Stimulated activated CD4-positive, alpha-beta T cell treated with anti-CD3 and anti-CD28 coated beads, TNF-alpha, amount 100 ng/mL, for 48 hours (primary cell): ENCODE data around the gene NKD2.

Source experiments
- DNase-seq, 3 donors: peaks; one replicate each; pipeline ENCODE4 v3.0.0-alpha.2; 2020; ENCODE audit warnings: low read depth in 3 of 3

Gene NKD2

GRCh38 chr5:1041225-1042143 is 32.9 kb downstream of the NKD2 start:
- peak in 1 of 3 donors; percentile 3 for DNase-seq

DNA sequence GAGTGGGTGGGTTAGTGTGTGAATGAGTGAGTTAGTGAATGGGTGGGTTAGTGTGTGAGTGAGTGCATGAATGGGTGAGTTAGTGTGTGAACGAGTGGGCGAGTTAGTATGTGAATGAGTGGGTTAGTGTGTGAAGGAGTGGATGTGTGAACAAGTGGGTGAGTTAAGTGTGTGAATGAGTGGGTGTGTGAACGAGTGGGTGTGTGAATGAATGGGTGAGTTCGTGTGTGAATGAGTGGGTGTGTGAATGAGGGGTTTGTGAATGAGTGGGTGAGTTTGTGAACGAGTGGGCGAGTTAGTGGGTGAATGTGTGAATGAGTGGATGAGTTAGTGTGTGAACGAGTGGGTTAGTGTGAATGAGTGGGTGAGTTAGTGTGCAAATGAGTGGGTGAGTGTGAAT is 34.0 kb downstream of the NKD2 start:
- DNase-seq, result no peak

- DNase-seq, result no peak
These were observed 34.7 kb downstream of the NKD2 start for GRCh38 chr5:1043327-1043726.

- DNase-seq, result no peak
These were observed 35.5 kb downstream of the NKD2 start for GRCh38 chr5:1044117-1044516.

DNA sequence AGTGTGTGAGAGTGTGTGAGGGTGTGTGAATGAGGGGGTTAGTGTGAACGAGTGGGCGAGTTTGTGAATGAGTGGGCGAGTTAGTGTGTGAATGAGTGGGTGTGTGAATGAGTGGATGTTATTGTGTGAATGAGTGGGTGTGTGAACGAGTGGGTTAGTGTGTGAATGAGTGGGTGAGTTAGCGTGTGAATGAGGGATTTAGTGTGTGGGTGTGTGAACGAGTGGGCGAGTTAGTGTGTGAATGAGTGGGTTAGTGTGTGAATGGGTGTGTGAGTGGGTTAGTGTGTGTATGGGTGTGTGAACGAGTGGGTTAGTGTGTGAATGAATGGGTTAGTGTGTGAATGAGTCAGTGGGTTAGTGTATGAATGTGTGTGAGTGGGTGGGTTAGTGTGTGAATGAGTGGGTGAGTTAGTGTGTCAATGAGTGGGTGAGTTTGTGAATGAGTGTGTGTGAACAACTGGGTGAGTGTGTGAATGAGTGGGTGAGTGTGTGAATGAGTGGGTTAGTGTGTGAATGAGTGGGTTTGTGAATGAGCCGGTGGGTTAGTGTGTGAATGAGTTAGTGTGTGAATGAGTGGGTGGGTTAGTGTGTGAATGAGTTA is 37.5 kb downstream of the NKD2 start:
- no peak for DNase-seq

- DNase-seq, result no peak
These were observed 38.8 kb downstream of the NKD2 start for GRCh38 chr5:1047332-1047965.

DNA sequence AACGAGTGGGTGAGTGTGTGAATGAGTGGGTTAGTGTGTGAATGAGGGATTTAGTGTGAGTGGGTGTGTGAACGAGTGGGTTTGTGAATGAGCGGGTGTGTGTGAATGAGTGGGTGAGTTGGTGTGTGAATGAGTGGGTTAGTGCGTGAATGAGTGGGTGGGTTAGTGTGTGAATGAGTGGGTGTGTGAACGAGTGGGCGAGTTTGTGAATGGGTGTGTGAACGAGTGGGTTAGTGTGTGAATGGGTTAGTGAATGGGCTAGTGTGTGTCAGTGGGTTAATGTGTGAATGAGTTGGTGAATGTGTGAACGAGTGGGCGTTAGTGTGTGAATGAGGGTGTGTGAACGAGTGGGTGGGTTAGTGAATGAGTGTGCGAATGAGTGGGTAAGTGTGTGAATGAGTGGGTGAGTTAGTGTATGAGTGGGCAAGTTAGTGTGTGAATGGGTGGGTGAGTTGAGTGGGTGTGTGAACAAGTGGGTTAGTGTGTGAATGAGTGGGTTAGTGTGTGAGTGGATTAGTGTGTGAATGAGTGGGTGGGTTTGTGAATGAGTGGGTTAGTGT is 39.6 kb downstream of the NKD2 start:
- no peak for DNase-seq

DNA sequence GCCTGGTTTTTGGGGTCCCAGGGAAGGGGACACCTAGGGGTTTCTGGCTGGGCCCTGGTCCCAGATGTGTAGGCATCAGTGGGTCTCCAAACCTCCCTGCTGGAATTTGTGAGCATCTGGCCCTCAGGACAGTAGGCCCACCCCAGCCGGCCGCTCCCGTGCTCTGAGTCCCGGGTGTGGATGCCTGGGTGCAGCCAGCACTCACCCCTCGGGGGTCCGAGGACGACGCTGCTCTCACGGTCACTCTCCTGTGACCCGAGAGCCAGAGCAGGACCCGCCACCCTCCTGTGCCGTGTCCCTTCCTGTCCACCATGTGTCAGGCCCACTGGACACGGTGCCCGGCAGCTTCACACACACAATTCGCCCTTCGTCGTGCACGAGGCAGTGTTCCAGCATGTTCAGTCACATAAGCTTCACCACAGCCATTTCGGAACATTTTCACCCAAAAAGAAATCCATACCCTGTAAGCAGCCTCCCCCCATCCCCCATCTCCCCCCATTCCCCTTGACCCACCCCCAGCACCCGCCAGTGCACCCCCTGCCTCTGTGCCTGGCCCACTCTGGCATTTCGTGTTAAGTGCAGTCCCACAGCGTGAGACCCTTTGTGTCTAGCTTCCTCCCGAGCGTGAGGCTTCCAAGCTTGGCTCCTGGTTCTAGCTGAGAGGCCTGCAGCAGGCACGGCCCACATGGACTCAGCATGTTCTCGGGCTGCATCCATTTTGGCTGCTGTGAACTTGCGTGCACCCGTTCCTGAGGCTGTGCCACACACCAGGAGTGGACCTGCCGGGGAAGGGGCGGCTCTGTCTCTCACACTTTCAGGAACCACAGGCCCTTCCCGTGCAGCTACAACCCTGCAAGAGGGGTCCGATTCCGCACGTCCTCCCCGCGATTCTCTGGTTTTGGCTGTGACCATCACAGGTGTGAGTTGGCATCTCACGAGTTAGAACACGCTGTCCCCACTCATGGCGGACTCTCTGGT is 40.5 kb downstream of the NKD2 start:
- no peak for DNase-seq

DNA sequence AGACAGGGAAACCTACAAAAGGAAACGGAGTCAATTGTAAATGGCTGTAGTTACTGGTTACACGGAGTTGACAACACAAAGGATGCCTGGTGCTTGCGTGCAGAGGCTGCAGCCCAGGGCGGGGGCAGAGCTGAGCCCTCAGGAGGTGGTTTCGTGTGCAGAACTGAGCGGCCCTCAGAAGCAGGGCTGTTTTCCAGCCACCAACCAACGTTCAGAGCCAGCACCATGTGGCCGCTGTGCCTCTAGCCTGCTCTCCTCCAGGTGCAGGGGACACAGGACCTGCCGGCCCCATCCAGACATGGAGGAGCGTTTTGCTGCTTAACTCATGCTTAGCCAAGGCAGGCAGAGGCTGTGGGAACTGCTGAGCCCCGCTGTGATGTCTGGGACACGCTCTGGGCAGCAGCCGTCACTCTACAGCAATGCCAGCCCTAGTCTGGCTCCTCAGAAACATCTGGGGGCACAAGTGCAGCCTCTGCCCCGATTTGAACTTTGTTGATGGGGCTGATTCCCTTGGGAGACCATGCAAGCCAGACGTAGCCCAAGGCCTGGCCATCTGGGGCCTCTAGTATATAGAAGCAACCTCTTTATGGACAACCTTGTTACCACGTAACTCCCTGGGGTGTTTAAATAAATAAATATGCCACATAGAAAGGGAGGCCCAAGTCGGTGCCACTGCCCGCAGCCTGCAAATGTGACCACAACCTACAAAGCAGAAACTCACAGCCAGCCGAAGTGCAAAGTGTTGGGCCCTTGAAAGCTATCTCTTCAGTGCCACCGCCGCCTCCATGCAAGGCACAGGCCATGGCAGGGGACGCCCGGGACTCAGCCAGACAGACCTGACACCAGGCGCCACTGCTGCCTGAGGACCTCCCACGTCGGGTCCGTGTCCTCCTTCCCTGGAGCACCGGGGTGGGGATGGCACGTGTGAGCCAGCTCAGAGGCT is 42.1 kb downstream of the NKD2 start:
- no peak for DNase-seq

DNA sequence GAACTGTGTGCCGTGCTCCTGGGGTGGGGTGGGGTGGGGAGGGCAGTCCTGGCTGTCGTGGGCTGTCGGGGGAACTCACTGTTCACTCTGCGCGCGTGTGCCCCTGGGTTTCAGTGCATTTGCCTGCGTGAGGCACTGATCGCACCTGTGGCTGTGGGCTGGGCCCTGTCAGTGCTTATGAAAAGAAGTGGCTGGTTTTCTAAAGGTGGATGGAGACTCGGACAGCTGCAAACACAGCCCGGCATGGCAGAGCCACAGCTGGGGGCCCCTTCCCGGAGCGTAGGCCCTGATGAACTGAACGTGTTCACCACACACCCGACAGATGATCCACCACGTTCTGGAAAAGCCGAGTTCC is 42.7 kb downstream of the NKD2 start:
- DNase-seq, result no peak

DNA sequence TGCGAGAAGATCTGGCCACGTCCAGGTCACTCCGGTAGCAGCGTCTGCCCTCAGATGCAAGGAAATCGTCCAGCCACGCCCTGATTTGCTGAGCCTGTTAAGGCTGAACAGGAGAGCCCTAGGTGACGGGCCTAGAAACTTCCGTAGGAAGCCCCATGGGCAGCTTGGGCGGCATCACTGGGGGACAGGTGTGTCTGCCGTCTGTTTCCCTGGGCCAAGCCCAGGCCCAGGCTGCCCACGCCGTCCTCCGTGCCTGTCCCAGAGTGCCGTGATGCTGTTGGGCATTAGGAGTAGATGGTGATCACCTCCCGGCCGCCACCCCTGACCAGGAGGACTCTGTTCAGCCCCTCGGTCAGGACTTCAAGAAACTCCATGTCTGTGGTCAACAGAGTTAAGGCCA is 43.5 kb downstream of the NKD2 start:
- no peak for DNase-seq

DNA sequence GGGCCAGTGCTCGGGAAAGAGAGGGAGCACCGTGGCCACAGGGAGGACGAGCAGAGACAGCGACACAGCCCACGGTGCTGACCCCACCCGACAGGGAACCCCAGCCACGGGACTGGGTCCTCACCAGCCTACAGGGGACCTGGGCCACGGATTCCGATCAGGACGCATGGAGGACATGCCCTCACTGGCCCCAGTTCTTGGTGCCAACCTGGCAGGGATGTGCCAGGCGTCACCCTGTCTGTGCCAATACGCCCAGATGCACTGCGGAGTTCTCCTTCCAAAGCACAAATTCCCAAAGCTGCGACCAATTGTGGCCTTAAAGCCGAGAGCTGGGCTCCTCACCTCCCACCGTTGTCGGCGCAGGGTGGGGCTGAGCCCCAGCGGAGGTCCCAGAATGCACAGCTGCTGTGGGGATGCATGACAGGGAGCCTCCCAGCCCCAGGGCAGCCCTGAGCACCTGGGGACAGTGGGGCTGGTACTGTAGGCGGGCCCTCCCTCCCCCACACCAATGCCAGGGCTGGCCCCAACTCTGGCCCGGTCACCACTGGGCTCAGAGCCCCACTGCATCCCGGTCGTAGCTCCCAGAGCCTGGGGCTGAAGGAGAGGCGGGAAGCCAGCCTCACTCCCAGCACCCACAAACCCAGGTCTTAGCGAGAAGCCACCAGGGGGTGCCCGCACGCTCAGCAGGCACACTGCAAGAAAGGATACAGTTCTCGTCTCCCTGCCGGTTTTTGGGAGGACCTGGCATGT is 44.2 kb downstream of the NKD2 start:
- DNase-seq, result no peak

DNA sequence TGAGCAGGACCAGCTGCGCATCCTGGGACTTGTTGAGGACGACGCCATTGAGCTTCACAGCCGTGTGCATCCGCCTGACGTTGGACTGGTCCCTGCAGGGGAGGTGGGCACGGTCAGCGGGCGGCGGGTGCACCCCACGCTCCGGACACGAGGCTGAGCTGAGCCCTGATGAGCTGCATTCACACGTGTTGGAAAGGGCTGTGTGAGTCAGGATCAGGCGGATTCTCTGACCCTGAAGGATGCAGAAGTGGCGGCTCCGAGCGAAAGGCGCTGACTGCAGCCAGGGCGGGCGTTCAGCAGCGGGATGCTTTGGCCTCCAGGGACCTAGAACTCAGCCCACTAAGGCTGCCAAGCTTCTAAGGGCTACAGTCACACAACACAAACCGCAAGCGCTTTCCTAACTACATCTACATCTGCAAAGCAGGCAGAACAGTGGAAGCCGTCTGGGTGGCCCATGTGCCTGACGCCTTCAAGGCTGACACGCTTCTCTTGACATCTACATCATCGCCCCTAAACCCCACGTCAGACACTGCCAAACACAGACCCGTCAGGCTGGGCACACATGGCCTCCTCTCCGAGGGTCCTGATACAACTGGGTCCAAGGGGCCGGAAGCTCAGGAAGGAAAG is 44.9 kb downstream of the NKD2 start:
- DNase-seq, result no peak

DNA sequence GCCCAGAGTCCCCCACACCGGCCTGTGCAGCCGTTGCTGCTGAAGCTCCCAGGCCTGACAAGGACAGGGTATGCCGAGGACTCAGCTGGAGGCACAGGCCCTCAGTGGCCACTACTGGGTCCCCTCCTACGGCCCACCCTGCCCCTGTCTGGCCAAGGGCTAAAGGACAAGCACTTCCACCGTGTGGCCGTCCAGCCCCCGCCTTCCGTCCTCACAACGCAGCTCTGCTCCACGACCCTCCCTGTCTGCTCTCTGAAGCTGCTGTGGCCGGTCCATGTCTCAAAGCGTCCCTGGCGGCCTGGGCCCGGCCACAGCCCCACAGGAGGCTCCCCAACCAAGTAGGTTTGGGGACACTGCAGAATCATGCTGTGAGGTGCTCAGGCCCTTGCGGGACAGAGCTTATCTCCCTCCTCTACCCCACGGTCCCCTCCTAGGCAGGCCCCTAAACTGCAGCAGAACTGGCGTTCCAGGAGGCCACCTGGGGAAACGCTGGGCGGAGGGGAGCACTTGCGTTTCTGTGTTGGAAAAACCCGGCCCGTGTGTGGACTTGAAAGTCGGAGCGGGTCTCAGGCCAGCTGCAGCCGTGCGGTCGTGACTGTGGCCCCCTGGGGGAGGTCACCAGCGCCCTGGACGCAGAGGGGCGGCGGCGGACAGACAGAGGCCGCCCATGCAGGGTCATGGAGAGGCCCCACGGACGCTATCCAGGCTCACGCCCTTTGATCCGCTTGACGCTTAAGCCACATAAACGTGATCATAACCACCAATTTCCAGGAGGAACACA is 45.6 kb downstream of the NKD2 start:
- DNase-seq, result no peak

DNA sequence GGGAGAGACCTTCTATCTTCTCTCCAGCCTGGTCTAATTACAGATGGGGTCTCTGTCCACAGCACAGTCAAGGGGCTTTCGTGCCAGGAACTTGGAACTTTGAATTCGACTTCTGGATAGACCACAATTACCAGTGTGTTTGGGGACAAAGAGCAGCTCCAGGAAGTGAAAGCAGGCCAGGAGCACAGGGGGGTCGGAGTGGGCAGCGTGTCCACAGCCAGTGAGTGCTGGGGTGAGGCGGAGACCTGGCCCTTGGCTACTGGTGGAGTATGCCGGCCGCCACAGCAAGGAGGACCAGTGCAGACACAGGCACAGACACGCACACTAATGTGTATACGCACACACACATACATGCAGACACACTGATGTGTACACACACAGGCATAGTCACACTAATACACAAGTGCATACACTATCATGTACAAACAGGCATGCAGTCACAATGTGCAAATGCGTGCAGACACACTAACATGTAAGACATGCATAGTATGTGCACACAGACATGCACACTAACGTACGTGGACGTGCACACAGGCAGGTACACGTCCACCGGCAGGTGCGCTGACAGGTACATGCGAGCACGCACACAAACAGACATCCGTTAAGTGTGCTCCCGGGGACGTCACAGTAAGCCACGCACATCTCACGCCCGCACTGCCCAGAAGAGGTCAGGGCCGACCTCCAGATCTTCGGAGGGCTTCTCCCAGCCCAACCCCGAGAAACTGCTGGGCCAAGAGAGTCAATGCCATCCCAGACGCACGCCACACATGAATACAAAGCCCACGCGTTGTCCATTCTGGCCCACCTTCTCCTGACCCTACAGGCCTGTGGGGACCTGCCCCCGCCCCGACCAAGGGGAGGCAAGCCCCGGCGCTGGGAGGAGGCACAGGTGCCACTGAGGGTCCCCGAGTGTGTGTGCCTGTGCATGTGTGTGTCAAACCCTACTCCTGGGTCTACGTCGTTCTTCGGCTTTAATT is 46.5 kb downstream of the NKD2 start:
- no peak for DNase-seq

DNA sequence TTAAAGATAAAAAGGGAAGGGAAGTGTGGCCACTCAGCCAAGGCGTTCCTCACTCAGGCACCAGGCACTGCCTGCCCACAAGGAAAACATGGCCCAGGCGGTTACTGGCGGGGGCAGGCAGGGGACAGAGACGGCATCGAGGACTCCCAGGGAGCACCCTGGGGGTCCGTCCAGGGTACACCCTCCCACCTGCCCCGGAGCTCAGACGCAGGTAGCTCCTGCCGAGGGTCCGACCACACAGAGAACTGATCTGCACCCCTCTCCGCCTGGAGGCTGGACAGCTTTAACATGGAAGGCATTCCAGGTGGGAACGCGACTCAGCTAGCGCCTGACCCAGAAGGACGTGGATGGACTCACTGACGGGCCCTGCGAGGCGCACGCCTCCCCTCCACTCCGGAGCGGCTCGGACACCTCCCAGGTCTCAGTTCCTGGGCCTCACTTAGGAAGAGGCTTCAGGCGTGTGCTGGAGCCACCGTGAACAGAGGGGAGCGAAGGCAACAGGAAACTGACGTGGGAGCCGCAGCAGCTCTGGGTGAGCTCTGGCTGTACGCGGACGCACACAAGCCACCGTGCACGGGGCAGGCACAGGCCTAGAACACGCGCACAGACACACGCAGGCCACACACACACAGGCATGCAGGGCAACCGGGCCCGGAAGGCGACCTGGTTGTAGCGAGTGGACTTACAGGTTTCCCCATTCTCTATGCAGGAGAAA is 47.5 kb downstream of the NKD2 start:
- DNase-seq, result no peak
